Bronchial smooth muscle cell (primary cell): ENCODE data around the gene DGCR8. TPM values are rescaled to one million over a fixed set of nuclear protein-coding genes. Genes with fewer than 3 reads are reported as not detected.

Experiments
- total RNA-seq: library from RNA; depleted of rRNA; stranded (reverse); fragments of >200 nt; gene quantifications from 2 replicates; pipeline ENCODE4 v1.2.1, GENCODE V29; 2014

The DGCR8 gene
- total RNA-seq = 26.3 and 33.0 TPM in 2 replicates

GRCh38 chr22:20079745-20080444, at the start of gene DGCR8:
TSS of gene DGCR8 (plus strand) at chr22:20080241. CDS start at chr22:20085964, 5,723 bp downstream.

GRCh38 chr22:20115691-20116375, 35.8 kb downstream of the DGCR8 start, which contains the start of gene RANBP1:
TSS of gene RANBP1 (plus strand) at chr22:20116104. CDS start at chr22:20116185, 81 bp downstream.

GRCh38 chr22:20116951-20117632, 37.1 kb downstream of the DGCR8 start, which contains the start of gene TRMT2A:
TSS of gene TRMT2A (minus strand) at chr22:20117226. CDS start at chr22:20116906, 320 bp downstream.

GRCh38 chr22:20131597-20131858, 51.5 kb downstream of the DGCR8 start, which contains the start of gene ZDHHC8:
TSS of gene ZDHHC8 (plus strand) at chr22:20131804. CDS start at chr22:20131948, 144 bp downstream.

GRCh38 chr22:20150381-20151275, 70.6 kb downstream of the DGCR8 start, which contains the start of gene CCDC188:
TSS of gene CCDC188 (minus strand) at chr22:20151055. CDS start at chr22:20150986, 69 bp downstream.

Other genes starting within 250 kb of the DGCR8 start
- gene GNB1L, start 225.4 kb upstream of the DGCR8 start, total RNA-seq = 4.2 and 4.3 TPM in 2 replicates
- 3.6 and 5.1 TPM in 2 replicates for gene RTL10, start 225.4 kb upstream of the DGCR8 start, total RNA-seq
- gene COMT, start 138.5 kb upstream of the DGCR8 start, total RNA-seq = 131 and 234 TPM in 2 replicates
- 18.6 and 21.9 TPM in 2 replicates for gene TXNRD2, start 138.4 kb upstream of the DGCR8 start, total RNA-seq
- gene ARVCF, start 63.4 kb upstream of the DGCR8 start, total RNA-seq = 9.1 and 10.7 TPM in 2 replicates
- 28.1 and 32.5 TPM in 2 replicates for gene TANGO2, start 59.1 kb upstream of the DGCR8 start, total RNA-seq
- 91.0 and 101 TPM in 2 replicates for gene RANBP1, start 35.9 kb downstream of the DGCR8 start, total RNA-seq
- gene TRMT2A, start 37.0 kb downstream of the DGCR8 start, total RNA-seq = 41.6 and 42.6 TPM in 2 replicates
- 3.5 and 7.5 TPM in 2 replicates for gene ZDHHC8, start 51.6 kb downstream of the DGCR8 start, total RNA-seq
- gene CCDC188, start 70.8 kb downstream of the DGCR8 start, total RNA-seq = not detected in 2 replicates
- 0.32 TPM in 1 of 2 replicates, not detected in the other for gene RTN4R, start 188.1 kb downstream of the DGCR8 start, total RNA-seq
- gene DGCR6L, start 239.8 kb downstream of the DGCR8 start, total RNA-seq = 59.1 and 82.9 TPM in 2 replicates